Measurements from ENCODE around the gene EVI5L.
"Not testable (repeated sequence)": the region's sequence is repeated elsewhere in the genome, so short reads cannot be mapped to it uniquely, and the experiment has no call there.

The EVI5L gene

DNA sequence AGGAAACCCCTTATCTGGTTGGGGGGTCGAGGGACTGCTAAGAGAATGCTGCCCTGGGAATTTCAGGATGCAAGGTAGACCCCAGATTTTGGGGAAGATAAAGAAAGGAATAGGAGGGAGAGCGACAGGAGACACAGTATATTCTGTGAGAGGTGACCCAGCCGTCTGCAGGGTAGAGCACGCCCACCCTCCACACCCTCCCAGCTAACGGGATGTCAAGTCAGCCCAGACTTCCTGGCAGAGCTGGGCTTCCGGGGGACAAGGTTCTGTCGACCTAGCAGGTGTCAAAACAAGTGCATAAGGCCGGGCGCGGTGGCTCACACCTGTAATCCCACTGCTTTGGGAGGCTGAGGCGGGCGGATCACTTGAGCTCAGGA lies 44.9 kb downstream of the EVI5L start:
- FAIRE-seq, result no peak

GRCh38 chr19:7877249-7877836 lies 47.3 kb downstream of the EVI5L start:
- FAIRE-seq, result no peak

DNA sequence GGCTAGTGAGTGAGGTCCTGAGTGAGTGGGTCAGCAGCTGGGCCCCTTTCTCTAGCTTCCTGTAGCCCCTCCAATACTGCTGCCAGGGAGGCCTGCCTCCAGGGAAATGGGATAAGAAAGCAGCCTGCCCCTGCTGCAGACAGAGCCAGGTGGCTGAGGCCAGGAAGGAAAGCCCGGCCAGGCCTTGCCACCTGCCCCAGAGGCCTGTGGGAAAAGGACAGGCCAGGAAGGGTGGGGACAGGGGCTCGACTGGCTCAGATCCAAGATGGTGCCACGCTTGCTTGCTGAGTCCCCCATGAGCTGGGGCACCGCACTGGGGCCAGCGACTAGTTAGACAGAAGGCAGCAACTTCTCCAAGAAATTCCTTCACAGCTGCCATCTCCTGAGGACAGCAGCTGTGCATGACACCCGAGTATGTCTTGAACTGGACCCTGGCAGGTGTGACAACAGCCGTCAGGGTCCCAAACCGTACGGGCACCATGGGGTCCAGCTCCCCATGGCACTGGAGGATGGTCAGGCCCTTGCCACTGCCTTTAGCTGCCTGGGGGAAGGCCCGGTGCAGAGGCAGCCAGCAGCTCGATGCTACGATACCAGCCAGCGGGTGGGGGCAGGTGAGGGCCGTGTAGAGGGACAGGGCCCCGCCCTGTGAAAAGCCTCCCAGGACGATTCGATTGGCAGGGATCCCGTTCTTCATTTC lies 49.2 kb downstream of the EVI5L start:
- no peak for FAIRE-seq

- no peak for FAIRE-seq
These were observed 49.8 kb downstream of the EVI5L start for GRCh38 chr19:7879836-7880235.

DNA sequence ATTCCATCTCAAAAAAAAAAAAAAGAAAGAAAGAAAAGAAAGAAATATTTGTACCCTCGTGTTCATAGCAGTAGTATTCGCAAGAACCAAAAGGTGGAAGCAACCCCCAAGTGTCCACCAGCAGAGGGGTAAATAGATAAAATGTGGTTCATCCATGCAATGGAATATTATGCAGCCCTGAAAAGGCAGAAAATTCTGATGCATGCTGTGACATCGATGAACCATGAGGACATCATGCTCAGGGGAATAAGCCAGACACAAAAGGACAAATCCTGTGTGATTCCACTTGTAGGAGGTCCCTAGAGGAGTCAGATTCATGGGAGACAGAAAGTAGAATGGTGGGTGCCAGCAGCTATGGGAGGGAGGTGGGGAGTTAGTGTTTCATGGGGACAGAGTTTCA lies 51.9 kb downstream of the EVI5L start:
- FAIRE-seq, result no peak

DNA sequence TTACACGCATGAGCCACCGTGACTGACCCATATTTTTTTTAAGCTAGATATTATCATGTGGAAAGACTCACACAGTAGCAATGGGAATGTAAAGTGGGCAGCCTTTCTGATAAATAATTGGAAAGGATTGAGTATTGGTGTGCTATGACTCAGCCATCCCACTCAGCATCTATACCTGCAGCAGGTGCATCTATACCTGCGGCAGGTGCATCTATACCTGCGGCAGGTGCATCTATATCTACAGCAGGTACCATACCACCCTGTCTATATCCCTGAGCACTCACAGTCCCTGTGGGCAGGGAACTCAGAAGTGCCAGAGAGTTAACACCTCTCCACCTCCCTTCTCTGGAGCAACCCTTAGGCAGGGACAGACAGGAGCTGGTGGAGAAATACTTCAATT lies 53.1 kb downstream of the EVI5L start:
- FAIRE-seq, result no peak

GRCh38 chr19:7883796-7884570 lies 54.0 kb downstream of the EVI5L start:
- FAIRE-seq, result no peak

GRCh38 chr19:7885818-7886217 lies 55.8 kb downstream of the EVI5L start:
- no peak for FAIRE-seq

DNA sequence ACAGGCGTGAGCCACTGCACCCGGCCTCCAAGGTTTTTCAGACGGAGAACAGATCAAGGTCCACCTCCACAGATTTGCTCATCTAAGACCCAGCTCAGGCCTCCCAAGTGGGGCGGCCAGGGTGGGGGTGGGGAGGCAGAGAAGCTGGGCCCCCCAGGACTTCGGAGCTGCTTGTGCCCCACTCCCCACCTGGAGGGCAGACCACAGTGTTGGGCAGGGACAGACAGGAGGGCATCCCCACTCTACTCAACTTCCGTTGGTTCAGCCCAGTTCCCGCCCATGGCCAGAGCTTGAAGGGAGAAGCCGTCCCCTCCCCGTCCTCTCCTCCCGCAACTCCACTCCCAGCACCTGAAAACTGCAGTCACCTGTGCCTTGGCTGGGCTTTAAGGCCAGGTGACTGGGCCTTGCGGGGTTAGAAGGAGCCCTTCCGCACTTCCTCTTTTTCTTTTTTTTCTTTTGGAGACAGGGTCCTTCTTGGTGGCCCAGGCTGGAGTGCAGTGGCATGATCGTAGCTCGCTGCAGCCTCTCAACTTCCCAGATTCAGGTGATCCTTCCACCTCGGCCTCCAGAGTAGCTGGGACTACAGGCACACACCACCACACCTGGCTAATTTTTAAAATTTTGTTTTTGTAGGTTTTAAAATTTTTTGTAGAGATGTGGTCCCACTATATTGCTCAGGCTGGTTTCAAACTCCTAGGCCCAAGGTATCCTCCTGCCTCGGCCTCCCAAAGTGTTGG lies 57.6 kb downstream of the EVI5L start:
- no peak for FAIRE-seq

GRCh38 chr19:7888145-7888825 lies 58.3 kb downstream of the EVI5L start, which contains the start of gene LRRC8E:
TSS of gene LRRC8E (plus strand) at chr19:7888510. CDS start at chr19:7895604, 7,094 bp downstream.
- no peak for FAIRE-seq

DNA sequence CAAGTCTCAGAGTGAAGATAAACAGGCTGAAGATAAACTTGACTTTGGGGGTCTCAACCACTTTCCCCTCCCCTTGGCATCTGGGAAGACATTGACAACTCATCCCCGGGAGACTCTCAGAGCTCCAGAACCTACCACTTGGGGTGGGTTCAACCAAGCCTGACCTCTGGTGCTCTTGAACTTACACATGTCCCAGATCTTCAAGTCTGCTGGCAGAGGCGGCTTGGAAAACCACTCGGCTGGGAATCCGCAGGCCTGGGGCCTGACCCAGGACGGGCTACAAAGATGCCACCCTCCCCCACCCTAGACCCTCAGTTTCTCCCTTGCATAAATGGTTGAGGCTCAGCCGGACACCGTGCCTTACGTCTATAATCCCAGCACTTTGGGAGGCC lies 58.8 kb downstream of the EVI5L start:
- no peak for FAIRE-seq

GRCh38 chr19:7893362-7894101 lies 63.5 kb downstream of the EVI5L start:
- FAIRE-seq, result not testable (repeated sequence)

DNA sequence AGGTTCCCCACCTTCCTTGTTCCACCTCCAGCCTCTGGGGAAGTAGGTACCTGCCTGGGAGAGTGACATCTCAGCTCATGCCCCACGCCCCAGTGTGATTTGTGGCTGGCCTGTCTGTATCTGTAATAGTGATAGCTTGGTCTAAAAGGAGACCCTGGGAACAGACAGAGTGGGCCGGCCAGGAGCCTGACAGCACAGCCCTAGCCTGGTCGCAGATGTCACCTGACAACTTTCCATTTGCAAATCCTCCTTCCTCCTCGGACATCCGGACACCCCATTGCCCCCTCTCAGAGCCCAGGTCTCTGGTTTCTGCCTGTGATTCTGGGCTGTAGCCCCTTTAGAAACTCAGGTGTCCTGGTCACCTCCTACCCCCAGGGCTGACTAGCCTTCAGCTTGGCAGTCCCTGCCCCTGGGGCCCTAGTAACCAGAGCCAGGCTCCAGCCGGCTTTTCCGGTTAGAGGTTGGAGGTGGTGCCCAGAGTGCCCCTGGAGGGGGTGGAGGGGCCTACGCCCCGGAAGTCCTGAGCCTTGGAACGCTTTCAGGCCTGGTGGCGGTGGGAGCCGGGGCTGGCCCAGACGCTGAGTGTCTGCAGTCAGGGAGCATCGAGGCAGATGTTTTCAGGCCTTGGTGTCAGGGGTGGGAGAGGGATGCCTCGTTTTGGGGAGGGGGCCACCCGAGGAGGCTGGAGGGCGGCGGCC lies 64.7 kb downstream of the EVI5L start:
- no peak for FAIRE-seq

- FAIRE-seq, result no peak
These were observed 65.5 kb downstream of the EVI5L start for GRCh38 chr19:7895565-7895964.

GRCh38 chr19:7897292-7897691 lies 67.3 kb downstream of the EVI5L start:
- FAIRE-seq, result no peak

DNA sequence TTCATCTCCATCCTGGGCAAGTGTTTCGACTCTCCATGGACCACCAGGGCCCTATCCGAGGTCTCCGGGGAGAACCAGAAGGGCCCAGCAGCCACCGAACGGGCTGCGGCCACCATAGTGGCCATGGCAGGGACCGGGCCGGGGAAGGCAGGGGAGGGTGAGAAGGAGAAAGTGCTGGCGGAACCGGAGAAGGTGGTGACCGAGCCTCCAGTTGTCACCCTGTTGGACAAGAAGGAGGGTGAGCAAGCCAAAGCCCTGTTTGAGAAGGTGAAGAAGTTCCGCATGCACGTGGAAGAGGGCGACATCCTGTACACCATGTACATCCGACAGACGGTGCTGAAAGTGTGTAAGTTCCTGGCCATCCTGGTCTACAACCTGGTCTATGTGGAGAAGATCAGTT lies 68.9 kb downstream of the EVI5L start:
- FAIRE-seq, result no peak

- FAIRE-seq, result no peak
These were observed 69.8 kb downstream of the EVI5L start for GRCh38 chr19:7899751-7900378.

DNA sequence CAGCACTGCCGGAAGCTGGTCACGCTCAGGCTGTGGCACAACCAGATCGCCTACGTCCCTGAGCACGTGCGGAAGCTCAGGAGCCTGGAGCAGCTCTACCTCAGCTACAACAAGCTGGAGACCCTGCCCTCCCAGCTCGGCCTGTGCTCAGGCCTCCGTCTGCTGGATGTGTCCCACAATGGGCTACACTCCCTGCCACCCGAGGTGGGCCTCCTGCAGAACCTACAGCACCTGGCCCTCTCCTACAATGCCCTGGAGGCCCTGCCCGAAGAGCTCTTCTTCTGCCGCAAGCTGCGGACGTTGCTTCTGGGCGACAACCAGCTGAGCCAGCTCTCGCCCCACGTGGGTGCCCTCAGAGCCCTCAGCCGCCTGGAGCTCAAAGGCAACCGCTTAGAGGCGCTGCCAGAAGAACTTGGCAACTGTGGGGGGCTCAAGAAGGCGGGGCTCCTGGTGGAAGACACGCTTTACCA lies 70.4 kb downstream of the EVI5L start:
- no peak for FAIRE-seq

GRCh38 chr19:7900931-7901330 lies 70.9 kb downstream of the EVI5L start:
- no peak for FAIRE-seq

DNA sequence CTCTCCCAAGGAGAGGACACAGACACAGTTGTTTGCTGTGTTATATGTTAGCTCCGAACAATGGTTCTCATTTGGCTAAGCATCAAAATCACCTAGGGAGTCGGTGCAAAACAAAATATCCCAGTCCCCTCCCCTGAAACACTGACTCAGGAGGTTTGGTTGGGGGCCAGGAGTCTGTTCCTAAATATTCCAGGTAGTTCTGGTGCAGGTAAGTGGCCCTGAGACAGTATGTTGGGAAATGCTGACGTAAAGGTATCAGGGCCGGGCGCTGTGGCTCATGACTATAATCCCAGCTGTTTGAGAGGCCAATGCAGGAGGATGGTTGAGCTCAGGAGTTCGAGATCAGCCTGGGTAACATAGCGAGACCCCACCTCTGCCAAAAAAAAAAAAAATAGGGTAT lies 71.3 kb downstream of the EVI5L start:
- no peak for FAIRE-seq

- FAIRE-seq, result no peak
These were observed 72.8 kb downstream of the EVI5L start for GRCh38 chr19:7902796-7903243.

Measured in islet of Langerhans (tissue), 1 donor.